DND-41 (cell line): ENCODE data around the gene DCPS.

Experiments used
- CTCF ChIP-seq: IDR thresholded peaks from 2 replicates; pipeline ENCODE4 v1.5.1; 2012; ENCODE audit warnings: borderline replicate concordance, low read length, moderate library complexity, mild to moderate bottlenecking; ENCODE audit not compliant: poor library complexity, severe bottlenecking; ENCODE audit errors: extremely low read depth
- EZH2 ChIP-seq: IDR thresholded peaks from 3 replicates; pipeline ENCODE4 v1.6.1; 2012; ENCODE audit warnings: borderline replicate concordance, low read depth, mild to moderate bottlenecking, moderate library complexity, low read length, inconsistent platforms; ENCODE audit not compliant: severe bottlenecking

- TF ChIP-seq CTCF (no peak), EZH2 (no peak)
Observed at GRCh38 chr11:126297004-126297403, 6.9 kb upstream of the DCPS start.
